Hepatocyte (in vitro differentiated cells): ENCODE measurements around the gene ST6GAL2. TPM values are rescaled to one million over a fixed set of nuclear protein-coding genes. Genes with fewer than 3 reads are reported as not detected.

ENCODE experiments used
- DNase-seq: peaks from one replicate; pipeline ENCODE4 v3.0.0-alpha.2; 2016; ENCODE audit warnings: low spot score
- H2AFZ ChIP-seq: fragments of 200-600 bp; sonication (generic); 2 replicates; pipeline ENCODE4 v1.6.0; 2016; ENCODE audit warnings: antibody characterized with exemption, mild to moderate bottlenecking
- H3K27ac ChIP-seq: fragments of 200-600 bp; sonication (generic); 2 replicates; pipeline ENCODE4 v1.5.1; 2016; ENCODE audit warnings: mild to moderate bottlenecking
- H3K27me3 ChIP-seq: fragments of 200-600 bp; sonication (generic); 2 replicates; pipeline ENCODE4 v1.6.1; 2016
- H3K36me3 ChIP-seq: fragments of 200-600 bp; sonication (generic); replicated peaks from 2 replicates; pipeline ENCODE4 v1.5.1; 2016; ENCODE audit warnings: low read depth; ENCODE audit not compliant: insufficient read depth
- H3K4me1 ChIP-seq: fragments of 200-600 bp; sonication (generic); 2 replicates; pipeline ENCODE4 v1.5.1; 2016; ENCODE audit warnings: mild to moderate bottlenecking, moderate library complexity; ENCODE audit not compliant: insufficient read depth
- H3K4me2 ChIP-seq: fragments of 200-600 bp; sonication (generic); 2 replicates; pipeline ENCODE4 v1.6.0; 2016
- H3K4me3 ChIP-seq: fragments of 200-600 bp; sonication (generic); 2 replicates; pipeline ENCODE4 v1.5.1; 2016; ENCODE audit warnings: mild to moderate bottlenecking
- H3K79me2 ChIP-seq: fragments of 200-600 bp; sonication (generic); 2 replicates; pipeline ENCODE4 v1.6.0; 2017; ENCODE audit warnings: mild to moderate bottlenecking
- H3K9me2 ChIP-seq: fragments of 200-600 bp; sonication (generic); replicated peaks from 2 replicates; pipeline ENCODE4 v1.6.0; 2017; ENCODE audit warnings: mild to moderate bottlenecking; ENCODE audit not compliant: insufficient read depth
- H3K9me3 ChIP-seq: fragments of 200-600 bp; sonication (generic); 2 replicates; pipeline ENCODE4 v1.5.1; 2016; ENCODE audit warnings: low read depth, mild to moderate bottlenecking
- H4K20me1 ChIP-seq: fragments of 200-600 bp; sonication (generic); 2 replicates; pipeline ENCODE4 v1.6.0; 2016; ENCODE audit warnings: mild to moderate bottlenecking; ENCODE audit not compliant: insufficient read depth, poor library complexity, severe bottlenecking
- EZH2 ChIP-seq: fragments of 200-600 bp; sonication (generic); IDR thresholded peaks from 2 replicates; pipeline ENCODE4 v1.6.1; 2016; ENCODE audit warnings: antibody characterized with exemption, mild to moderate bottlenecking, borderline replicate concordance
- EZH2phosphoT487 ChIP-seq: fragments of 200-600 bp; sonication (generic); IDR thresholded peaks from one replicate; pipeline ENCODE4 v1.6.1; 2018; ENCODE audit warnings: antibody characterized with exemption, mild to moderate bottlenecking, low read depth, moderate library complexity; ENCODE audit not compliant: unreplicated experiment, severe bottlenecking
- WGBS: methylation state at CpG from one replicate; pipeline ENCODE4 v1.1.6; 2016; ENCODE audit warnings: low lambda C conversion rate; ENCODE audit errors: missing lambda C conversion rate; 5-methylcytosine and 5-hydroxymethylcytosine counted together
- polyA plus RNA-seq: library from polyadenylated mRNA; unstranded; fragments of >200 nt; fragmentation: Nextera tagmentation; extraction: Ambion mirVana; gene quantifications from 2 replicates; pipeline ENCODE4 v1.2.1, GENCODE V29; 2016
- total RNA-seq: library from RNA; depleted of rRNA; stranded (reverse); fragments of >200 nt; gene quantifications from 2 replicates; pipeline ENCODE4 v1.2.3, GENCODE V29; 2014
- TF ChIP-seq, protein P1 (sequence below): fragments of 200-600 bp; sonication (generic); IDR thresholded peaks from 2 replicates; pipeline ENCODE4 v1.5.1; 2016; ENCODE audit warnings: antibody characterized with exemption, mild to moderate bottlenecking; ENCODE audit not compliant: poor library complexity

The ST6GAL2 gene
- total and polyA plus RNA-seq, 2 experiments from 2014 or later = 3.2 to 14.4 TPM

DNA sequence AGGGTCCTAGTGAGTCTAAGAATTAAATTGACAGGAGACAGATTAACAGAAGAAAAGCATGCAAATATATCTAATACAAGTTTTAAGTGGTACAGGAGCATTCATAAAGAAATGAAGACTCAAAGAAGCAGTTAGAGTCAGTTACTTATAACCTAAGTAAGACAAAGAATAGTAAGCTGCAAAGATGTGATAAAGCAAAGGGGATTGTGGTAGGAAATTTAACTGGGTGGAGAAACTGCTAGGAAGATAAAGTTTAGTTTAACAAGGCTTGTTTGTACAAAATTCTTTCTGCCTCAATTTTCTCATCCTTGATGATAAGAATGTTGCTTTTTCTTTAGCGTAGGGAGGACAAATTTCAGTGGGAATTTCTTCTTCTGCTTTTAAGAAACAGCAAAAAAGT is 35.5 kb upstream of the ST6GAL2 start:
- Histone ChIP-seq H3K4me1 (no peaks in the 10 kb centered on the region), H3K4me3 (no peak overlapping the region), H2AFZ (no peak overlapping the region), H3K27ac (no peak overlapping the region), H3K9me3 (no peaks in the 10 kb centered on the region), H3K36me3 (no peaks in the 10 kb centered on the region), H3K79me2 (no peaks in the 10 kb centered on the region), H3K9me2 (no peaks in the 10 kb centered on the region), H3K27me3 (no peaks in the 10 kb centered on the region), H4K20me1 (no peaks in the 10 kb centered on the region), H3K4me2 (no peak overlapping the region)
- WGBS = 88% methylated on average over 1 of the region's 1 CpG
- no peak for DNase-seq
- no peak for TF ChIP-seq EZH2phosphoT487

DNA sequence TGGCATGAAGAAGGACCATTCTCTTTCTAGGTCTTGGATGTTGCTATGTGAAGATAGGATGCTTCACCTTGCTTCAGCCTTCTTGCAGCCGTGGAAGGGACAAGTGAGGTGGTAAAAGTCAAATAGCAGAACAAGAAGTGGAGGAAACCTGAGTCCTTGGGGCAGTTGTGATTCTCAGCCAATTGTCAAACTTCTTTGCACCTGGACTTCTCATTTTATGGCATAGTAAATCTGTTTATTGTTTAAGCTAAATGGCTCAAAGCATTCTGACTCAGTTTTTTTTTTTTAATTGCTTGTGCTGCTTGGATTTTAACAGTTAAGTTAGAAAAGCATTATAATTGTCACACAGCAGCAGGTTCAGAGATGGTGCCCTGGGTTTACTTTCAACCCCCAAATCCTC is 33.0 kb upstream of the ST6GAL2 start:
- H3K27ac ChIP-seq = no peak overlapping the region
- no peak for DNase-seq
- no peaks in the 10 kb centered on the region for H4K20me1 ChIP-seq
- no peaks in the 10 kb centered on the region for H3K79me2 ChIP-seq
- no peak for TF ChIP-seq EZH2
- H3K9me3 ChIP-seq = no peaks in the 10 kb centered on the region
- WGBS = 50% methylated on average over 1 of the region's 1 CpG
- no peak overlapping the region for H2AFZ ChIP-seq
- H3K4me1 ChIP-seq = no peaks in the 10 kb centered on the region
- H3K4me3 ChIP-seq = no peak overlapping the region
- H3K36me3 ChIP-seq = no peaks in the 10 kb centered on the region
- H3K27me3 ChIP-seq = no peaks in the 10 kb centered on the region
- H3K4me2 ChIP-seq = no peak overlapping the region
- no peaks in the 10 kb centered on the region for H3K9me2 ChIP-seq

DNA sequence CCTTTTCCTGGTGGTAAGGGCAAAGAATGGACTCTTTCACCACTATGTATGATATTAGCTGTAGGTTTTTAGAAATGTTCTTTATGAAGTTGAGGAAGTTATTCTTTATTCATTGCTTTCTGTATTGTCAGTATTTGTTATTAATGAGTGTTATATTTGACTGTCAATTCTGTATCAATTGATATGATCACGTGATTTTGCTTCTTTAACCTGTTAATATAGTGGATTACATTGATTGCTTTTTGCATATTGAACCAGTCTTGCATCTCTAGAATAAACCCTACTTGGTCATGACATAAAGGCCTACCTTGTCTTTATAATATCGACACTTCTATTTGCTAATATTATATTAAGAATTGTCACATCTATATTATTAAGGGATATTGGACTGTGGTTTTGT is 18.3 kb upstream of the ST6GAL2 start:
- no peaks in the 10 kb centered on the region for H3K27me3 ChIP-seq
- H3K4me3 ChIP-seq = no peak overlapping the region
- DNase-seq = no peak
- H3K4me2 ChIP-seq = no peak overlapping the region
- H3K4me1 ChIP-seq = no peaks in the 10 kb centered on the region
- TF ChIP-seq, protein P1, sequence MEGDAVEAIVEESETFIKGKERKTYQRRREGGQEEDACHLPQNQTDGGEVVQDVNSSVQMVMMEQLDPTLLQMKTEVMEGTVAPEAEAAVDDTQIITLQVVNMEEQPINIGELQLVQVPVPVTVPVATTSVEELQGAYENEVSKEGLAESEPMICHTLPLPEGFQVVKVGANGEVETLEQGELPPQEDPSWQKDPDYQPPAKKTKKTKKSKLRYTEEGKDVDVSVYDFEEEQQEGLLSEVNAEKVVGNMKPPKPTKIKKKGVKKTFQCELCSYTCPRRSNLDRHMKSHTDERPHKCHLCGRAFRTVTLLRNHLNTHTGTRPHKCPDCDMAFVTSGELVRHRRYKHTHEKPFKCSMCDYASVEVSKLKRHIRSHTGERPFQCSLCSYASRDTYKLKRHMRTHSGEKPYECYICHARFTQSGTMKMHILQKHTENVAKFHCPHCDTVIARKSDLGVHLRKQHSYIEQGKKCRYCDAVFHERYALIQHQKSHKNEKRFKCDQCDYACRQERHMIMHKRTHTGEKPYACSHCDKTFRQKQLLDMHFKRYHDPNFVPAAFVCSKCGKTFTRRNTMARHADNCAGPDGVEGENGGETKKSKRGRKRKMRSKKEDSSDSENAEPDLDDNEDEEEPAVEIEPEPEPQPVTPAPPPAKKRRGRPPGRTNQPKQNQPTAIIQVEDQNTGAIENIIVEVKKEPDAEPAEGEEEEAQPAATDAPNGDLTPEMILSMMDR = no peak
- no peak for TF ChIP-seq EZH2phosphoT487
- TF ChIP-seq EZH2 = no peak
- H3K27ac ChIP-seq = no peak overlapping the region
- no peaks in the 10 kb centered on the region for H3K9me2 ChIP-seq
- H4K20me1 ChIP-seq = no peaks in the 10 kb centered on the region
- H3K79me2 ChIP-seq = no peaks in the 10 kb centered on the region
- no peaks in the 10 kb centered on the region for H3K36me3 ChIP-seq
- no peak overlapping the region for H2AFZ ChIP-seq
- 83% methylated on average over 2 of the region's 2 CpGs for WGBS
- H3K9me3 ChIP-seq = no peaks in the 10 kb centered on the region

GRCh38 chr2:106899786-106900530 is 14.0 kb upstream of the ST6GAL2 start:
- H3K79me2 ChIP-seq = no peaks in the 10 kb centered on the region
- no peak overlapping the region for H3K27ac ChIP-seq
- no peak overlapping the region for H2AFZ ChIP-seq
- no peak for DNase-seq
- no peaks in the 10 kb centered on the region for H3K36me3 ChIP-seq
- WGBS = 82% methylated on average over 7 of the region's 7 CpGs
- H3K4me3 ChIP-seq = no peak overlapping the region
- no peaks in the 10 kb centered on the region for H3K9me2 ChIP-seq
- TF ChIP-seq, protein P1 = no peak
- TF ChIP-seq EZH2 = no peak
- no peak for TF ChIP-seq EZH2phosphoT487
- H3K9me3 ChIP-seq = no peaks in the 10 kb centered on the region
- no peaks in the 10 kb centered on the region for H3K27me3 ChIP-seq
- no peaks in the 10 kb centered on the region for H3K4me1 ChIP-seq
- H4K20me1 ChIP-seq = no peaks in the 10 kb centered on the region
- no peak overlapping the region for H3K4me2 ChIP-seq
